GM23248 (cell line): Measurements from ENCODE around the gene PRKACB. TPM values are rescaled to one million over a fixed set of nuclear protein-coding genes. Genes with fewer than 3 reads are reported as not detected.

ENCODE experiments used
- DNase-seq: peaks from one replicate; pipeline ENCODE4 v3.0.0-alpha.2; 2015
- H2AFZ ChIP-seq: fragments of 200-600 bp; sonication (generic); 2 replicates; pipeline ENCODE4 v1.6.1; 2016; ENCODE audit warnings: antibody characterized with exemption
- H3F3A ChIP-seq: fragments of 200-600 bp; sonication (generic); 2 replicates; pipeline ENCODE4 v1.6.1; 2016; ENCODE audit warnings: mild to moderate bottlenecking, antibody characterized with exemption, mixed run types; ENCODE audit not compliant: insufficient read depth
- H3K27ac ChIP-seq: fragments of 200-600 bp; sonication (generic); 2 replicates; pipeline ENCODE4 v1.5.1; 2016; ENCODE audit warnings: mild to moderate bottlenecking
- H3K27me3 ChIP-seq: fragments of 200-600 bp; sonication (generic); replicated peaks from 2 replicates; pipeline ENCODE4 v1.6.1; 2016; ENCODE audit warnings: mild to moderate bottlenecking; ENCODE audit not compliant: insufficient read depth
- H3K36me3 ChIP-seq: fragments of 200-600 bp; sonication (generic); 2 replicates; pipeline ENCODE4 v1.6.1; 2016; ENCODE audit warnings: low read depth, mild to moderate bottlenecking
- H3K4me1 ChIP-seq: fragments of 200-600 bp; sonication (generic); 2 replicates; pipeline ENCODE4 v1.6.1; 2016; ENCODE audit warnings: mild to moderate bottlenecking; ENCODE audit not compliant: insufficient read depth
- H3K4me2 ChIP-seq: fragments of 200-600 bp; sonication (generic); one replicate; pipeline ENCODE4 v1.6.1; 2016; ENCODE audit warnings: mild to moderate bottlenecking; ENCODE audit not compliant: unreplicated experiment
- H3K4me3 ChIP-seq: fragments of 200-600 bp; sonication (generic); 2 replicates; pipeline ENCODE4 v1.5.1; 2016; ENCODE audit warnings: mild to moderate bottlenecking
- H3K79me2 ChIP-seq: fragments of 200-600 bp; sonication (generic); 2 replicates; pipeline ENCODE4 v1.6.1; 2016; ENCODE audit warnings: mild to moderate bottlenecking; ENCODE audit not compliant: insufficient read depth
- H3K9ac ChIP-seq: fragments of 200-600 bp; sonication (generic); 2 replicates; pipeline ENCODE4 v1.6.1; 2016; ENCODE audit warnings: mild to moderate bottlenecking
- H3K9me2 ChIP-seq: fragments of 200-600 bp; sonication (generic); 2 replicates; pipeline ENCODE4 v1.6.1; 2016; ENCODE audit warnings: mixed run types, mild to moderate bottlenecking, moderate library complexity; ENCODE audit not compliant: insufficient read depth
- H3K9me3 ChIP-seq: fragments of 200-600 bp; sonication (generic); one replicate; pipeline ENCODE4 v1.6.1; 2017; ENCODE audit warnings: low read depth
- H4K20me1 ChIP-seq: fragments of 200-600 bp; sonication (generic); 2 replicates; pipeline ENCODE4 v1.6.0; 2016; ENCODE audit not compliant: insufficient read depth
- EZH2 ChIP-seq: fragments of 200-600 bp; sonication (generic); IDR thresholded peaks from 2 replicates; pipeline ENCODE4 v1.6.1; 2018; ENCODE audit warnings: antibody characterized with exemption, mild to moderate bottlenecking; ENCODE audit not compliant: insufficient read depth, poor library complexity, severe bottlenecking
- EZH2phosphoT487 ChIP-seq: fragments of 200-600 bp; sonication (generic); IDR thresholded peaks from 2 replicates; pipeline ENCODE4 v1.6.1; 2018; ENCODE audit warnings: antibody characterized with exemption, moderate library complexity, mild to moderate bottlenecking, low read depth; ENCODE audit not compliant: insufficient read depth
- WGBS, 2 experiments: methylation state at CpG; one replicate each; pipeline ENCODE4 v1.1.6; 2015 to 2017; ENCODE audit warnings: low lambda C conversion rate in 2 of 2, low coverage in 1 of 2; ENCODE audit errors: missing lambda C conversion rate in 2 of 2; 5-methylcytosine and 5-hydroxymethylcytosine counted together
- in situ Hi-C: fragments of 300-500 bp; cut with MboI; formaldehyde crosslinking; loops from 2 replicates; pipeline ENCODE4 v1.15.0; 2020
- polyA plus RNA-seq: library from polyadenylated mRNA; unstranded; fragments of >200 nt; fragmentation: Nextera tagmentation; extraction: Ambion mirVana; gene quantifications from 2 replicates; pipeline ENCODE4 v1.2.1, GENCODE V29; 2016
- total RNA-seq: library from RNA; depleted of rRNA; stranded (reverse); fragments of >200 nt; shearing (Covaris generic); gene quantifications from 2 replicates; pipeline ENCODE4 v1.2.3, GENCODE V29; 2014

PRKACB gene
- total and polyA plus RNA-seq, 2 experiments from 2014 or later, result 23.9 to 25.6 TPM

DNA sequence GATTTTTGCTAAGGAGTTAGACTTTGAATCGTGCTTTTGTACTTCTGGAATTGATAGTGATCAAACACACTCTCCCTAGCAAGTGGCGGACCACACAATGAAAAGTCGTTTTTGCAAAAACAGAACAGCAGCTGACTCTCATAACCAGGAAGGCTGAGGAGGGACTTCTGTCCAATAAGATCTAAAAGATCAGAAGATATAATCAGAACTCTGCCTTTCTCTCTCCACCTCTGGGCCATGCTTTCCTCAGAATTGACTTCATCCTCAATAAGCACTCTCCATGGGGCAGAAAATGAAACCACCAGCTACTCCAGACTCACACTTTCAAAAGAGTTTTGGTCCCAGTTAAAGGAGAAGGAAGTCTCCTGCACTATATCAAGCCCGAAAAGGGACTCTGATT lies 102.1 kb downstream of the PRKACB start:
- Histone ChIP-seq H3K27me3 (no peaks in the 10 kb centered on the region), H3K4me2 (no peak overlapping the region)

DNA sequence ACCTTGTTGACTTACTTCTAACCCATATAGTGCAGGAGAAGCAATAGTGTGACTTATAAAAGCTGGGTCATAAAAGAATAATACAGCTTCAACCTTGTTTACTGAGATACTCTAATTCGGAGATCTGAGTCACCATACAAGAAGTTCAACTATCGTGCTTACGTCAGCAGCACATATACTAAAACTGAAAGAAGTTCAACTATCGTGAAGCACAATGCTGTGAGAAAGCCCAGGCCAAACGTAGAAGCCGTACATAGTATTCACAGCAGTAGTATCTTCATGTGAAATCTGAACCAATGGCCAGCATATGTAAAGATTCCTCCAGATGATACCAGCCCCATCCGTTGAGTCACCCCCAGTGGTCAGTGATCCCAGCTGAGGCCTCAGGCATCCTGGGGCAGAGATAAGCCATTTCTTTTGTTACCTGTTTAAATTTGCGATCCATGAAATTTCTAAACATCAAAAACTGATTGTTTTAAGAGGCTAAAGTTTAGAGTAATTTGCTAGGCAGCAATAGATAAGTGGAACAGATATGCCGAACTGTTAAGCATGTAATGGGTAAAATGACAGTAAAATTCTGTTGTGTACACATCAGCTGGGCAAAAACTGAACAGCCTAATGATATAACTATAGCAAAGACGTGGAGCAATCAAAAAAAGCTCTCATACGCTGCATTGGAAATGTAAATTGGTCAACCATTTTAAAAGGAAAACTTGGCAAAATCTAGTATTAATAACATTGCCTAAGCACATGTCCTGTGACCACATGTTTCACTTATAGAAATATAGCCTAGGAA lies 103.6 kb downstream of the PRKACB start:
- Histone ChIP-seq H3K27ac (no peak overlapping the region), H3K9me2 (no peaks in the 10 kb centered on the region), H3K9me3 (no peaks in the 10 kb centered on the region), H3K4me2 (no peak overlapping the region), H3K27me3 (no peaks in the 10 kb centered on the region), H3K79me2 (no peaks in the 10 kb centered on the region), H3K9ac (no peak overlapping the region), H3F3A (peaks cover 2% of the 10 kb centered on the region; the same call in 1 of the 2 replicates), H2AFZ (no peak overlapping the region), H3K36me3 (no peaks in the 10 kb centered on the region), H4K20me1 (no peaks in the 10 kb centered on the region), H3K4me3 (no peak overlapping the region), H3K4me1 (0 out of 2 replicates have a peak, but pooled peaks cover 3% of the 10 kb centered on the region)
- peak; percentile 19 for DNase-seq
- in situ Hi-C loops, result no loop called here
- no peak for TF ChIP-seq EZH2phosphoT487
- TF ChIP-seq EZH2, result no peak
- WGBS, 2 experiments, result 92 to 93% methylated on average over 11 of the region's 11 CpGs

More for the DNA sequence above, 102.1 kb downstream of the PRKACB start:
- DNase-seq, result no peak
- Histone ChIP-seq H3K79me2 (no peaks in the 10 kb centered on the region), H3K36me3 (no peaks in the 10 kb centered on the region), H3K9ac (no peak overlapping the region), H3K27ac (no peak overlapping the region), H3K4me3 (no peak overlapping the region), H4K20me1 (no peaks in the 10 kb centered on the region), H3F3A (no peaks in the 10 kb centered on the region), H3K9me3 (no peaks in the 10 kb centered on the region), H2AFZ (no peak overlapping the region), H3K9me2 (no peaks in the 10 kb centered on the region), H3K4me1 (no peaks in the 10 kb centered on the region)
- in situ Hi-C loops, result no loop called here
- 56 to 67% methylated on average over 4 of the region's 4 CpGs for WGBS, 2 experiments
- no peak for TF ChIP-seq EZH2

DNA sequence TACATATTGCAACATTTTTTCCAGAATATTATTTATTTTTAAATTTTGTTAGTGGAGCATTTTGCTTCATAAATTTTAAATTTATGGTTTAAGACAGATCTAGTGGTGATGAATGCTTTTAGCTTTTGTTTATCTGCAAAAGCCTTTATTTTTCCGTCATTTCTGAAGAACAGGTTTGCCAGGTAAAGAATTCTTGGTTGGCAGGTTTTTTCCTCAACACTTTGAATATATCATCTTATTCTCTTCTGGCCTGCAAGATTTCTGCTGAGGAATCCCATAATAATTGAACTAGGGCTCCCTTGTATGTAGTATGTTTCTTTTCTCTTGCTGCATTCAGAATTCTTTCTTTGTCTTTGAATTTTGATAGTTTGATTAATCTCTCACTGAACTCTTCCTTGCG lies 106.6 kb downstream of the PRKACB start:
- TF ChIP-seq EZH2, result no peak
- no peak for TF ChIP-seq EZH2phosphoT487
- no peaks in the 10 kb centered on the region for H3K36me3 ChIP-seq
- no peak overlapping the region for H3K27ac ChIP-seq
- no peaks in the 10 kb centered on the region for H3K9me3 ChIP-seq
- no peak overlapping the region for H2AFZ ChIP-seq
- H3K9ac ChIP-seq, result no peak overlapping the region
- H3K4me2 ChIP-seq, result no peak overlapping the region
- peaks cover 15% of the 10 kb centered on the region for H3F3A ChIP-seq
- no peaks in the 10 kb centered on the region for H3K79me2 ChIP-seq
- H4K20me1 ChIP-seq, result no peaks in the 10 kb centered on the region
- no peak overlapping the region for H3K4me3 ChIP-seq
- DNase-seq, result no peak
- H3K27me3 ChIP-seq, result no peaks in the 10 kb centered on the region
- H3K9me2 ChIP-seq, result no peaks in the 10 kb centered on the region
- in situ Hi-C loops, result no loop called here
- WGBS, 2 experiments, result 93 to 97% methylated on average over 2 of the region's 2 CpGs
- peaks cover 23% of the 10 kb centered on the region for H3K4me1 ChIP-seq

DNA sequence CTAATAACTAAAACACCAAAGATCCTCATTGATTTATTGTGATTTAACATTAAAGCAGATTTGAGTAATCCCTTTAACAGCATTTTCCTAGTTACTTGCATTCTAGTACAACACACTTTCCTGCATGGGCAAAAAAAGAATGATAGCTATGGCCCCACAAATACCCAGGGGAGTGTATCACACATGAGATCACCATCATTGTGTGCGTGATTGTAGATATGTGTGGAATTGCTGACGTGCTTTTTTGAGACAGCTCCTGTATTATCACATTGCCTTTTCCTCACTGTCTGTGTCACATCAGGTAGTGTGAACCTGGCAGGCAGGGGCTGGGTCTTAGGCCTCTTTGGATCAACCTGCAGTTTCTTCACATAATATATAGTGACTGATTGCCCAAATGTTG lies 109.0 kb downstream of the PRKACB start:
- H3K4me2 ChIP-seq, result no peak overlapping the region
- peak overlapping the region; percentile 30 for H3K27ac ChIP-seq

More for the DNA sequence above, 109.0 kb downstream of the PRKACB start:
- Histone ChIP-seq H4K20me1 (no peaks in the 10 kb centered on the region), H3K9me2 (no peaks in the 10 kb centered on the region), H3K4me3 (no peak overlapping the region), H3K9ac (no peak overlapping the region), H3K79me2 (no peaks in the 10 kb centered on the region), H3K27me3 (no peaks in the 10 kb centered on the region), H3K4me1 (peaks cover 23% of the 10 kb centered on the region), H3F3A (peaks cover 15% of the 10 kb centered on the region), H2AFZ (no peak overlapping the region), H3K36me3 (no peaks in the 10 kb centered on the region), H3K9me3 (no peaks in the 10 kb centered on the region)
- DNase-seq, result peak; percentile 62
- no peak for TF ChIP-seq EZH2
- in situ Hi-C loops, result no loop called here
- 56 to 57% methylated on average over 2 of the region's 2 CpGs for WGBS, 2 experiments
